Left cardiac atrium (tissue), 4 donors: Measurements from ENCODE around the gene ADAM19. TPM values are rescaled to one million over a fixed set of nuclear protein-coding genes. Genes with fewer than 3 reads are reported as not detected.

Experiments used
- ATAC-seq, 2 donors: fragments of 200-7000 bp; cut with Tn5 transposase; one replicate each; pipeline ENCODE4 v1.9.1; 2020; ENCODE audit warnings: mild to moderate bottlenecking in 2 of 2, moderate library complexity in 2 of 2
- DNase-seq: peaks from one replicate; pipeline ENCODE4 v3.0.0-alpha.2; 2020
- intact Hi-C, 2 donors: fragments of 100-400 bp; cut with DNase I; formaldehyde crosslinking; loops; one replicate each; pipeline versions ENCODE4 v1.14.1 to v1.15.1; 2022 to 2023
- total RNA-seq, 2 donors: library from RNA; stranded (reverse); fragmentation: NEBNext Ultra II Directional; extraction: Animal tissue kit (Norgen Biotek cat#: 25700); gene quantifications; one replicate each; pipeline ENCODE4 v1.2.1, GENCODE V29; 2021
- donor health status: DM: no; HTN: yes; CAD: no.
- donor health status: DM: no; HTN: yes; CAD: no; lungs with severe emphysema.
- donor health status: DM: yes; HTN: yes; CAD: no.
- donor health status: Dilated cardiomyopathy.

Gene ADAM19
- total RNA-seq, 2 donors from 2014 or later, result 19.0 to 57.5 TPM

DNA sequence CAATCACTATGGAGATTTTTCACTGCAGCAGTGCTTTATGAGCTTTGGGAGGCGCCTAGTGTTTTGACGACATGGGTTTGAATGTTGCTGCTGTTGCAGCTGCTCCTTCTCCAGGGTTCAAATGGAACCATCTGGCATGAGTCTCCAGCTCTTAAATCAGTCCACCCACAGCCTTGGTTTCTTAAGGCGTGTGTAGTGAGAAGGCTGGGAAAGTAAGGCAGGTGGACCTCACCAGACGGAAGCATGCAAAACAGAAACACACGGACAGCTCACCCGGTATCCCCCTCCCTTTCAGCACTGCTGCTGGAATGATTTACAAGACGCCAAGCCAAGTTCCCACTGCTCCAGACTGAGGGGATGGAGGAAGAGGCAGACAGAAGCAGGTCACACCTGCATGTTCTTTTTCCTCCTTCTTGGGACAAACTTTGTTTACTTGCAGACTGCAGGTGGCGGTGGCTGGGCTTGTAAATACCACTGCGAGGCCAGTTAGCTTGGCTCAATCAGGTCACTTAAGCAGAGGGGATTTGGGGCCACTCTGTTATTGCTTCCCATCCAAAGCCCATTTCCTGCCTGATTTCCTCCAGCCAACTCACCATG is 47.4 kb downstream of the ADAM19 start:
- ATAC-seq, result peak; percentile 35 to 63
- intact Hi-C loops, result loop anchor here in 1 of 2 donors (10.0 kb wide), 1 partner anchor 47 kb away; the partner anchor contains the start of gene ADAM19
- DNase-seq, result no peak

GRCh38 chr5:157524887-157525286 is 50.7 kb downstream of the ADAM19 start:
- DNase-seq (no peak), ATAC-seq (no peak)
- intact Hi-C loops, result loop anchor here (5.0 to 10.0 kb wide), 2 partner anchors 47 to 50 kb away; partner anchors contain the start of gene ADAM19 (in 1 of the 2)

DNA sequence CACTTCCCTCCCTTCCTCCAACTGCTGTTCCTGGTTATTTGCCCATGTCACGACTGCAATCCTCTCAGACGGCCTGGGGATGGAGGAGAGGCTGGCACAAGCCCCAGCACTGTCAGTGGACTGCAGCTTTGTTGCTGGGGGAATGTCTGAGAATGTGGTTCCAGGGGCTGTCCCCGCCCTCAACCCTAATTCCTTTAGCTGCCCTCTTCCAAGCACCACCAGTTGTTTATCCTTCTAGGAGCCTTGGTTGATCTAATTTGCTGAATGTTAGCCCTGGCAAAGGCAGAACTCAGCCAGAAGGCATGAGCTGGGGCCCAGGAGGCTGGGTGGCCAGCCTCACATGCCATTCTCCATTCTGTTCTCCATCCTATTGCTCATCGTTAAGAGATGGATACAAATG is 51.6 kb downstream of the ADAM19 start:
- intact Hi-C loops, result loop anchor here (5.0 to 10.0 kb wide), 2 partner anchors 48 to 51 kb away; partner anchors contain the start of gene ADAM19 (in 1 of the 2)
- ATAC-seq (no peak), DNase-seq (no peak)

- ATAC-seq (no peak), DNase-seq (no peak)
- intact Hi-C loops, result loop anchor here (5.0 to 10.0 kb wide), 2 partner anchors 51 to 53 kb away; partner anchors contain the start of gene ADAM19 (in 1 of the 2)
These were observed 53.9 kb downstream of the ADAM19 start for GRCh38 chr5:157521704-157522029.

DNA sequence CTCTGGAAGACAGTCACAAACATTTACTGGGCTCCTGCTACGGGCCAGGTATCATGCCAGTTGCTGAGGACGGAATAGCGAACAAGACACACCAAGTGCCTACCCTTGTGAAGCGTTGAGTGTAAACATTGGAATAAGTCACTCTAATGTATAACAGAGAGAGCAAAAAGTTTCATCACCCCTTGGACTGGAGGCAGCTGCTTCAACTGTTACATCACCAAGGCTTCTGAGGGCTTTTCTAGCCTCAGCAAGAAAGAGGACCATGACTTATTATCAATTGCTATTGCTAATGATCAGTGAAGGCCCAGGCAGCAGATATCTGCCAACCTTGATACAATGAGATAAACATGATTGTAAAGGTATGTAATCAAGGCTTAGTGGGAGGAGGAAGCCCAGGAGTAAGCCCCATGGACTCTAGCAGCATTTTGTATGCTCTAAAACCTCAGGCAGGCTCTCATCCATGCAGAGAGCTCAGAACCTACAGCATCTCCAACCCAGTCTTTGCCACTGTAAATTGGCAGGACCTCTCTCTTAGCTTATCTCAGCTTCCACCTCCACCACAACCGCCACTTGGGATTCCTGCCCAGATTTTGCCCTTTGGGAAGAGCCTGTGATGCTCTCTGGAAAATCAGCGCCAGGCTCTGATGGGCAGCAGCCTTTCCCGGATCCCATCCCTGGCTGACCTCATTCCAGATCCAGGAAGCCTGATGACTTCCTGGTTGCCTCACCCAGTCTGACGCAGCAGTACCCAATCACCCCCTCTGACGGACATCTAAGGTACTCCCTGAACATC is 54.5 kb downstream of the ADAM19 start:
- intact Hi-C loops, result loop anchor here (5.0 to 10.0 kb wide), 2 partner anchors 51 to 54 kb away; partner anchors contain the start of gene ADAM19 (in 1 of the 2)
- ATAC-seq (peak; percentile 50 to 69), DNase-seq (peak; percentile 87)

- DNase-seq, result no peak
- ATAC-seq, result no peak
- intact Hi-C loops, result loop anchor here (5.0 to 10.0 kb wide), 3 partner anchors 43 to 55 kb away; partner anchors contain the start of gene ADAM19 (in 1 of the 2)
These were observed 55.9 kb downstream of the ADAM19 start for GRCh38 chr5:157519579-157520253.

DNA sequence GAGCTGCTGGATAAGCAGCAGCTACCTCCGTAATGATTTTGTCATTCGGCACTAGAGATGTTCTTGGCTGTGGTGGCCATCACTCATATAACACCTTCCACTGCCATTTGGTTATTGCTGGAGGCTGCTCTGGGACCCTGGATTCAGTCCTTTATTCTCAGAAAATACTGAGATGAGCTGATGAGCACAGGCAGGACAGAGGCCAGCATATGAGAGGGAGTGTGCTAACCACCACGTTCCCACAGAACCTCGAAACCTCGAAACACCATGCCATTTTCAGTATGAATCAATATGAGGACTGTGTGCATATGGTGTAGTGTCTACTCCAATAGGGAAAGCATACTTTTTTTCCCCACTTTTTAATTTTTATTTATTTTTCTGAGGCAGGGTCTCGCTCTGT is 56.6 kb downstream of the ADAM19 start:
- ATAC-seq (peak; percentile 2 to 24), DNase-seq (no peak)
- intact Hi-C loops, result loop anchor here in 1 of 2 donors (5.0 kb wide), 1 partner anchor 43 kb away; no protein-coding TSS in a partner anchor

- intact Hi-C loops, result loop anchor here in 1 of 2 donors (5.0 kb wide), 1 partner anchor 46 kb away; no protein-coding TSS in a partner anchor
- ATAC-seq (peak; percentile 62 to 81), DNase-seq (peak; percentile 84)
These were observed 58.8 kb downstream of the ADAM19 start for GRCh38 chr5:157516626-157517325.

DNA sequence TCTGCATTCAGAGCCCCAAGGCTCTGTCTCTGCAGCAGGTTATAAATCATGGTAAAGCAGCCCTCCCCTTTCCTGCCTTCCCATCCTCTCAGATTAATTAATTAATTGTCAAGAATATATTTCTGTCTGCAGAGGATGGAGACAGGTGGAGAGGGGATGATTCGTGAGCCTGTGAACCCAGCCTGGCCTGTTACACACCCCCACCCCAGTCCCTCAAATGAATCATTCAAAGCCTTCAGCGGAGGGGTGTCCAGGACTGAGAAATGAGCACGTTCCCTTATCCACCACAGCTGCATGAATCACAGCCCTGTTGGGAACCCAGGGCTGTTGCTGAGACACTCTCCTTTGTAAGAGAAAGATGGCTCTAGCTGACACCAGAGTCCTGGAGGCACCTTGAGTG is 59.6 kb downstream of the ADAM19 start:
- intact Hi-C loops, result loop anchor here in 1 of 2 donors (5.0 kb wide), 1 partner anchor 46 kb away; no protein-coding TSS in a partner anchor
- ATAC-seq, result peak in 1 of 2 donors; percentile 62

DNA sequence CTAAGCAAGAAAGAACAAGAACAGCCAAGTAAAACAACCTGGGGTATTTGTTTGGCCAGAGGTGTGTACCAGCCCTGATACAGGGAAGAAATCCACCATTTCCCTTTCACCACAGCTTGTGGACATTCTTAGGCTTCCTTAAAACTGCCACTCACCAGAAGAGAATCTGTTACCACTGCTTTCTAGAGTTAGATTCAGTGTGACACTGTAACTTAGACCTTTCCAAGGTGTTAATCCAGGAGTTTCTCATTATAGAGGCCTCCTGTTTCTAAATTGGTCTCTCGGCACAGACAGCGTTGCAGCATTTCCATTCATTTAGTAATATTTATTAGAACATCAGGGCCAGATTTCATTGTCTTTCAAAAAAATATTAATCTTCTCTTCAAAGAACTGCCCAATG is 60.6 kb downstream of the ADAM19 start:
- DNase-seq (no peak), ATAC-seq (no peak)
- intact Hi-C loops, result loop anchor here in 1 of 2 donors (5.0 kb wide), 2 partner anchors 47 to 62 kb away; partner anchors contain the start of gene ADAM19

More for the DNA sequence above, 59.6 kb downstream of the ADAM19 start:
- no peak for DNase-seq

GRCh38 chr5:157513182-157513581 is 62.4 kb downstream of the ADAM19 start:
- DNase-seq (no peak), ATAC-seq (no peak)
- intact Hi-C loops, result loop anchor here in 1 of 2 donors (5.0 kb wide), 1 partner anchor 64 kb away; the partner anchor contains the start of gene ADAM19

DNA sequence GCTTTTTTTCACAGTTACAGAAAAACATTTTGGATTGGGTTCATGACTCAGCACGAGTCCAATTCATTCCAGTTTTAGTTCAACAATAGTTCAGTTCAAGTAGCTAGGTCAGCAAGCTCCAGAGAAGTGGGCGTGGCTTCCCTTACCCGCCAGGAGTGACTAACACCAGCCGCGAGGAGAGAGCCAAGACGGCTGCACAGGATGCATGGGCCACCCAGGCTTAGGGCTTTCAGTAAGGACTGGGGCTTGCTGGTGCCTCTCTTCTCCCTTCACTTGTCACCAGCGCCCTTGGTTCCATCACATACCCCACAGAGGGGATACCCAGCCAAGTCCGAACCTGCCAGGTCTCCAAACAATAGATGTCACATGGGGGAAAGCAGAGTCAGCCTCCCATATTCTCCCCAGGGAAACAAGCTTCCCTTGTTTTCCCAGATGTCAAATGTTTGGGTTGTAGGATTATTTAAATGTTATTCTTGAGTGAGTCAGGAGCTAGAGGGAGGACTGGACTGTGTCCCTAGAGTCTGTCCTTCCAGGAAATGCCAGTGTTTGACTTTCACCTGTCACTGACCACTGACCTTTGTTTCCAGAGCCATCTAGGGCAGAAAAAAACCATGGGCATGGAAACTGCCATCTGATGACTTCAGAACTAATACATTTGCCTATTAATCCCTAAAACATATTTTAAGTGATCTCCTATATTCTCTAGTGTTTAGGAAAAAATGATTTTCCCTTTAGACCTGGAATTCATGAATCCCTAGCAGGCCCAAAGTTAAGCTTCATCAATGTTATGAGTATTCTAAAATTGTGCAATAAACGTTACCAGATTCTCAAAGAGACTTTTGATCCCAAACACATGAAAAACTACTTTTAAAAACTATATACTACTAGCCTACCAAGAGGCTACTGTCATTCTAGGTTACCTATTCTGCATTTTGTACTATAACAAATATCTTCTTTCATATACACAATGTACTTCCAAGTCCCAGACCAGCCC is 63.6 kb downstream of the ADAM19 start:
- ATAC-seq, result peak; percentile 94 to 95
- intact Hi-C loops, result loop anchor here in 1 of 2 donors (5.0 kb wide), 1 partner anchor 65 kb away; the partner anchor contains the start of gene ADAM19

GRCh38 chr5:157510682-157511081 is 64.9 kb downstream of the ADAM19 start:
- ATAC-seq, result no peak
- DNase-seq, result no peak
- intact Hi-C loops, result loop anchor here in 1 of 2 donors (5.0 kb wide), 1 partner anchor 67 kb away; the partner anchor contains the start of gene ADAM19

More for the DNA sequence above, 63.6 kb downstream of the ADAM19 start:
- DNase-seq, result peak; percentile 95

GRCh38 chr5:157509587-157509986 is 66.0 kb downstream of the ADAM19 start:
- no peak for DNase-seq

GRCh38 chr5:157509093-157509492 is 66.5 kb downstream of the ADAM19 start:
- DNase-seq (no peak), ATAC-seq (no peak)
- intact Hi-C loops, result no loop called here

More at GRCh38 chr5:157509587-157509986, 66.0 kb downstream of the ADAM19 start:
- ATAC-seq, result no peak
- intact Hi-C loops, result no loop called here

DNA sequence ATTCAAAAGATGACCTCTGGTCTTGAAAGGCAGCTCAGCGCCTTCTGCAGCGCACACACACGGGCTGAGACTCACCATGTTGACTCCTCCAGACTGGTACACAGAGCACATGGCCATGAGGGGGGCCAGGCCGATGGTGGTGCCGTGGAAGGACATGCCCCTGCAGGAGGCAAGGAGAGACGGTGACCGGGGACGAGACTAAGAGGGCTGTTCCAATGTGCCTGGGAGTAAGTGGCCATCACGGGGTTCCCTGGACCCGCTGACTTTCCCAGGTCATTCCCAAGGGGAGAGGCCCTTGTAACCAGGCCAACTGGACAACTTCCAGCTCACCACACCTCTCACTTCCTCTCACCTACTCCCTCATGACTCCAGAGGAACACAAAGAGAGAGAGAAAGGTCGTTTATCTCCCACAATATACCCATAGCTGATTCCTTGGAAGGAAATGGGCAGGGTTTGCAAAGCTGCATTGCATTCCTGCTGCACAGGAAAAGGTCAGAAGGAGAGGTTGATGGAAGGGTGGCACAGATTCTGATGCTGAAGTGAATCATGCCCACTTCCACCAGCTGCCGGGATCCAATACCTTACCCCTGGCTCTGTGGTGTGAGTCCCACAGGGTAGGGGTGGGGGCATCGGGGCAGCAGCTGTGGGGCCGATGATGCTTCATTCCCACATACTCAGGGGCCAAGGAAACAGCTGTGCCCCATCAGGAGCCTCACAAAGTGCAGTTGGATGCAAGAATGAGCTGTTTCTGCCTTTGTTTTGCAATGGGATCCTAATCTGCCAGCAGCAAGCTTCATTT is 68.4 kb downstream of the ADAM19 start:
- intact Hi-C loops, result no loop called here
- no peak for DNase-seq

More for the DNA sequence above, 68.4 kb downstream of the ADAM19 start:
- ATAC-seq, result peak in 1 of 2 donors; percentile 20
